Left lobe of liver (tissue), 1 donor: ENCODE results near the gene UBE2S. TPM values are rescaled to one million over a fixed set of nuclear protein-coding genes. Genes with fewer than 3 reads are reported as not detected.

Experiments used
- total RNA-seq: library from RNA; stranded (reverse); gene quantifications from one replicate; pipeline ENCODE4 v1.2.1, GENCODE V29; 2021
- donor health status: DM: no; HTN: yes; CAD: no.

Gene UBE2S
- total RNA-seq, 1 donor from 2014 or later, result 5.6 TPM

Other genes starting within 250 kb of the UBE2S start
- gene DNAAF3, start 241.2 kb downstream of the UBE2S start, total RNA-seq, result 0.63 TPM
- 0.20 TPM for gene SYT5, start 227.5 kb downstream of the UBE2S start, total RNA-seq
- 6.3 TPM for gene PTPRH, start 198.3 kb downstream of the UBE2S start, total RNA-seq
- gene TMEM86B, start 179.0 kb downstream of the UBE2S start, total RNA-seq, result 15.5 TPM
- gene PPP6R1, start 148.8 kb downstream of the UBE2S start, total RNA-seq, result 30.3 TPM
- 15.7 TPM for gene HSPBP1, start 127.7 kb downstream of the UBE2S start, total RNA-seq
- 0.55 TPM for gene BRSK1, start 123.8 kb downstream of the UBE2S start, total RNA-seq
- 1.2 TPM for gene TMEM150B, start 82.4 kb downstream of the UBE2S start, total RNA-seq
- 4.5 TPM for gene KMT5C, start 67.9 kb downstream of the UBE2S start, total RNA-seq
- not detected for gene COX6B2, start 53.1 kb downstream of the UBE2S start, total RNA-seq
- gene GARIN5B, start 44.5 kb downstream of the UBE2S start, total RNA-seq, result not detected
- gene IL11, start 37.3 kb downstream of the UBE2S start, total RNA-seq, result not detected
- gene TMEM190, start 31.0 kb downstream of the UBE2S start, total RNA-seq, result not detected
- 26.6 TPM for gene TMEM238, start 23.5 kb downstream of the UBE2S start, total RNA-seq
- gene RPL28, start 21.9 kb downstream of the UBE2S start, total RNA-seq, result 515 TPM
- gene SHISA7, start 35.5 kb upstream of the UBE2S start, total RNA-seq, result not detected
- 105 TPM for gene ISOC2, start 53.9 kb upstream of the UBE2S start, total RNA-seq
- not detected for gene C19orf85, start 57.0 kb upstream of the UBE2S start, total RNA-seq
- gene ZNF628, start 68.8 kb upstream of the UBE2S start, total RNA-seq, result 5.3 TPM
- 4.6 TPM for gene NAT14, start 77.4 kb upstream of the UBE2S start, total RNA-seq
- gene SSC5D, start 80.6 kb upstream of the UBE2S start, total RNA-seq, result 0.81 TPM
- not detected for gene SBK2, start 129.3 kb upstream of the UBE2S start, total RNA-seq
- gene SBK3, start 137.8 kb upstream of the UBE2S start, total RNA-seq, result not detected
- 4.5 TPM for gene ZNF579, start 173.1 kb upstream of the UBE2S start, total RNA-seq
- 6.7 TPM for gene FIZ1, start 191.7 kb upstream of the UBE2S start, total RNA-seq
- 13.2 TPM for gene ZNF524, start 192.5 kb upstream of the UBE2S start, total RNA-seq
- gene ZNF865, start 197.9 kb upstream of the UBE2S start, total RNA-seq, result 8.1 TPM
- 5.3 TPM for gene ZNF784, start 216.8 kb upstream of the UBE2S start, total RNA-seq
- 7.5 TPM for gene ZNF580, start 233.2 kb upstream of the UBE2S start, total RNA-seq
- 6.1 TPM for gene ZNF581, start 235.9 kb upstream of the UBE2S start, total RNA-seq
- 13.5 TPM for gene CCDC106, start 240.4 kb upstream of the UBE2S start, total RNA-seq
- gene U2AF2, start 247.2 kb upstream of the UBE2S start, total RNA-seq, result 61.7 TPM